Astrocyte (in vitro differentiated cells and primary cell): Measurements from ENCODE around the gene TMEM42. TPM values are rescaled to one million over a fixed set of nuclear protein-coding genes. Genes with fewer than 3 reads are reported as not detected.

Experiments used
- DNase-seq: peaks from one replicate; pipeline ENCODE4 v3.0.0-alpha.2; 2010; ENCODE audit warnings: low read depth
- FAIRE-seq: peaks from 2 replicates; lab custom pipeline; 2011; peaks lifted over from hg19 to GRCh38; lab: Jason Lieb, UNC
- H2AFZ ChIP-seq: 2 replicates; pipeline ENCODE4 v1.6.0; 2012; ENCODE audit warnings: low read depth, low read length, inconsistent platforms
- H3K27ac ChIP-seq: 2 replicates; pipeline ENCODE4 v1.5.1; 2011; ENCODE audit warnings: low read depth, low read length, inconsistent platforms
- H3K27me3 ChIP-seq: 2 replicates; pipeline ENCODE4 v1.6.0; 2011; ENCODE audit warnings: low read length, inconsistent platforms; ENCODE audit not compliant: insufficient read depth
- H3K36me3 ChIP-seq: 2 replicates; pipeline ENCODE4 v1.5.1; 2011; ENCODE audit warnings: low read length, inconsistent platforms; ENCODE audit not compliant: insufficient read depth
- H3K4me1 ChIP-seq: 2 replicates; pipeline ENCODE4 v1.5.1; 2011; ENCODE audit warnings: low read length, inconsistent platforms; ENCODE audit not compliant: insufficient read depth
- H3K4me2 ChIP-seq: 2 replicates; pipeline ENCODE4 v1.6.0; 2012; ENCODE audit warnings: low read length, inconsistent platforms
- H3K4me3 ChIP-seq: 2 replicates; pipeline ENCODE4 v1.5.1; 2011; ENCODE audit warnings: low read depth, mild to moderate bottlenecking, low read length, inconsistent platforms; ENCODE audit not compliant: insufficient read depth
- H3K79me2 ChIP-seq: 2 replicates; pipeline ENCODE4 v1.6.0; 2012; ENCODE audit warnings: mild to moderate bottlenecking, low read length, inconsistent platforms; ENCODE audit not compliant: insufficient read depth
- H3K9ac ChIP-seq: 2 replicates; pipeline ENCODE4 v1.6.0; 2012; ENCODE audit warnings: mild to moderate bottlenecking, low read length, inconsistent platforms
- H3K9me3 ChIP-seq: 2 replicates; pipeline ENCODE4 v1.5.1; 2012; ENCODE audit warnings: low read depth, mild to moderate bottlenecking, low read length, inconsistent platforms; ENCODE audit not compliant: insufficient read depth
- H4K20me1 ChIP-seq: 2 replicates; pipeline ENCODE4 v1.6.0; 2012; ENCODE audit warnings: low read length, inconsistent platforms; ENCODE audit not compliant: insufficient read depth
- H3K27ac Mint-ChIP-seq: one replicate; pipeline ENCODE4 v1.8.0; 2021; ENCODE audit warnings: mild to moderate bottlenecking, mixed read lengths; ENCODE audit not compliant: unreplicated experiment
- H3K27me3 Mint-ChIP-seq: one replicate; pipeline ENCODE4 v1.8.0; 2021; ENCODE audit warnings: low read depth, mixed read lengths; ENCODE audit not compliant: unreplicated experiment
- H3K36me3 Mint-ChIP-seq: one replicate; pipeline ENCODE4 v1.8.0; 2021; ENCODE audit warnings: low read depth, mixed read lengths; ENCODE audit not compliant: unreplicated experiment
- H3K4me1 Mint-ChIP-seq: one replicate; pipeline ENCODE4 v1.8.0; 2021; ENCODE audit warnings: low read depth, mixed read lengths; ENCODE audit not compliant: unreplicated experiment
- H3K4me3 Mint-ChIP-seq: one replicate; pipeline ENCODE4 v1.8.0; 2021; ENCODE audit warnings: mild to moderate bottlenecking, moderate library complexity, mixed read lengths; ENCODE audit not compliant: unreplicated experiment
- H3K9me3 Mint-ChIP-seq: one replicate; pipeline ENCODE4 v1.8.0; 2021; ENCODE audit warnings: mild to moderate bottlenecking, mixed read lengths; ENCODE audit not compliant: unreplicated experiment
- EZH2 ChIP-seq: IDR thresholded peaks from 2 replicates; pipeline ENCODE4 v1.6.1; 2012; ENCODE audit warnings: mild to moderate bottlenecking, low read length, inconsistent platforms; ENCODE audit not compliant: insufficient read depth
- total RNA-seq: library from RNA; stranded (reverse); gene quantifications from 2 replicates; pipeline ENCODE4 v1.2.1, GENCODE V29; 2021
- TF ChIP-seq, protein P1 (sequence below): IDR thresholded peaks from 2 replicates; pipeline ENCODE4 v1.5.1; 2011; ENCODE audit warnings: low read depth, mild to moderate bottlenecking, inconsistent platforms, low read length, moderate library complexity; ENCODE audit not compliant: insufficient read depth

Gene TMEM42
- total RNA-seq, 1 donor from 2014 or later: 6.9 TPM

DNA sequence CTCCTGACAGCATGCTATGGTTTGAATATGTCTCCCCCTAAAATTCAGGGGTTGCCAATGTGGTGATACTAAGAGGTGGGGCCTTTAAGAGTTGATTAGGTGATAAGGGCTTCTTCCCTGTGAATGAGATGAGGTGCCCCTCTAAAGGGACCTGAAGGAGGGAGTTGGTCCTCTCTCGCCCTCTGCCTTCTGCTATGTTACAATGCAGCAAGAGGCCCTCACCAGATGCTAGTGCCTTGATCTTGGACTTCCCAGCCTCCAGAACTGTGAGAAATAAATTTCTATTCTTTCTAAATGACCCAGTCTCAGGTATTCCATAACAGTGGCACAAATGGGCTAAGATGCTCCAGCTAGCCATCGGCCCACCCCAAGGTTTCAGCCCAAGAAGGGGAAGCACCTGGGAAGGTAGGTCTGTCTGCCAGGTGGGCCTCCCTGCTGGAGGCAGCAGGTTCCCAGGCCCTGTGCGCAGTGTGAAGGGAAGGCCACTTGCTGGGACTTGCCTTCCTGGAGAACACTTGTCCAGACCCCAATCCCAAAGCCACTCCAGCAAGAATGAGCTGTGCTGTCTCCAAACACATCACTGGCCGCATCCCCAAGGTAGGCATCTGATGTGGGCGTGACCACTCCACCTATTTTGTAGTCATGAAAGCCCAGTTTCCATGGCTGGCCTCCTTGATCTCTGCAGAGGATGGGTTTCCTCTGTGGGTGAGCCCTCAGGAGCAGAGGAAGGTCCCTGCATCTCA, 21.7 kb downstream of the TMEM42 start:
- H2AFZ ChIP-seq: peak overlapping the region; percentile 61
- peak overlapping the region; percentile 75 for H3K9ac ChIP-seq
- Mint-ChIP-seq H3K36me3 (no peaks in the 10 kb centered on the region), H3K27me3 (no peaks in the 10 kb centered on the region), H3K27ac (peak overlapping the region; percentile 79), H3K4me1 (peaks cover 25% of the 10 kb centered on the region), H3K9me3 (no peaks in the 10 kb centered on the region), H3K4me3 (no peak overlapping the region)
- H3K36me3 ChIP-seq: no peaks in the 10 kb centered on the region
- H3K4me1 ChIP-seq: peaks cover 34% of the 10 kb centered on the region
- H3K9me3 ChIP-seq: no peaks in the 10 kb centered on the region
- H3K4me2 ChIP-seq: peak overlapping the region; percentile 79
- peak overlapping the region; percentile 93 for H3K27ac ChIP-seq
- no peaks in the 10 kb centered on the region for H3K27me3 ChIP-seq
- TF ChIP-seq EZH2: no peak
- TF ChIP-seq, protein P1, sequence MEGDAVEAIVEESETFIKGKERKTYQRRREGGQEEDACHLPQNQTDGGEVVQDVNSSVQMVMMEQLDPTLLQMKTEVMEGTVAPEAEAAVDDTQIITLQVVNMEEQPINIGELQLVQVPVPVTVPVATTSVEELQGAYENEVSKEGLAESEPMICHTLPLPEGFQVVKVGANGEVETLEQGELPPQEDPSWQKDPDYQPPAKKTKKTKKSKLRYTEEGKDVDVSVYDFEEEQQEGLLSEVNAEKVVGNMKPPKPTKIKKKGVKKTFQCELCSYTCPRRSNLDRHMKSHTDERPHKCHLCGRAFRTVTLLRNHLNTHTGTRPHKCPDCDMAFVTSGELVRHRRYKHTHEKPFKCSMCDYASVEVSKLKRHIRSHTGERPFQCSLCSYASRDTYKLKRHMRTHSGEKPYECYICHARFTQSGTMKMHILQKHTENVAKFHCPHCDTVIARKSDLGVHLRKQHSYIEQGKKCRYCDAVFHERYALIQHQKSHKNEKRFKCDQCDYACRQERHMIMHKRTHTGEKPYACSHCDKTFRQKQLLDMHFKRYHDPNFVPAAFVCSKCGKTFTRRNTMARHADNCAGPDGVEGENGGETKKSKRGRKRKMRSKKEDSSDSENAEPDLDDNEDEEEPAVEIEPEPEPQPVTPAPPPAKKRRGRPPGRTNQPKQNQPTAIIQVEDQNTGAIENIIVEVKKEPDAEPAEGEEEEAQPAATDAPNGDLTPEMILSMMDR: peak; percentile 5
- DNase-seq (no peak), FAIRE-seq (no peak)
- no peaks in the 10 kb centered on the region for H4K20me1 ChIP-seq
- H3K79me2 ChIP-seq: no peaks in the 10 kb centered on the region
- H3K4me3 ChIP-seq: peak overlapping the region; percentile 14

DNA sequence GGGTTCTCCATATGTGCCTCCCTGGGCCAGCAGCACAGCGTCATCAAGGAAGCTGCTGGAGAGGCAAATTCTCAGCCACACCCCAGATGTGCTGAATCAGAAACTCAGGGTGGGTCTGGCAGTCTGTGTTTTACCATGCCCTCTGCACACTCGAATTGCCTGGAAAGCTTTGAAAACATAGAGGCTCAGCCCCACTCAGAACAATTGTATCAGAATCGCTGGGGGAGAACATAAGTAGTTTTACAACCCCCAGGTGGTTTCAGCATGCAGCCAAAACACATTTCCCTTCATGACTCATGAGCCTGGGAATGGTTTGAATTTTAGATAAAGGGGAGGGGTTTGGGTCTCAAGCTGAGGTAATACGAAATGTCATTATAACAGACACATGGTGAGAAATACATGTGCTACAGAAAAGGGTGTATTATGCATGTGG, 22.3 kb downstream of the TMEM42 start:
- FAIRE-seq: peak; percentile 80
- peaks cover 25% of the 10 kb centered on the region for H3K4me1 Mint-ChIP-seq

DNA sequence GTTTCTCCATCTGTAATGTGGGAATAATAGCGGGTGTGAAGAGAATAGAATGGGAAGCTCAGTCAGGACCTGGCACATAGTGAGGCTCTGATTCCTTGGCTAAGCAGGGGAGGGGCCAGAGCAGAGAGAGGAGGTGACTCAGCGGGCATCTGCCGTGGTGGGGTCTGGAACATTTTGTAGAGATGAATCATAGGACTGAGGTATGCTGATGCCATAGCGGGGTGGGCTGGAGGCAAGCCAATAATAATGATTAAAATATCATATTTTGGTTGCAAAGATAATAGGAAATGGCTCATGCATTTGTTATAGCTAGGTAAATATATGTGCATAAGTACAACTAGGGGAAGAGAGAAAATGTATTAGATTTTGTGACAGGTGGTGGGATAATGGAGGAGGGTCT, 23.9 kb downstream of the TMEM42 start:
- Mint-ChIP-seq H3K9me3 (no peaks in the 10 kb centered on the region), H3K36me3 (no peaks in the 10 kb centered on the region), H3K27me3 (peaks cover 4% of the 10 kb centered on the region), H3K4me1 (peaks cover 23% of the 10 kb centered on the region), H3K27ac (peak overlapping the region; percentile 83), H3K4me3 (no peak overlapping the region)
- peaks cover 34% of the 10 kb centered on the region for H3K4me1 ChIP-seq
- no peak for TF ChIP-seq EZH2
- TF ChIP-seq, protein P1: no peak
- H3K27me3 ChIP-seq: no peaks in the 10 kb centered on the region
- DNase-seq (peak; percentile 93), FAIRE-seq (no peak)
- H3K9ac ChIP-seq: peak overlapping the region; percentile 63
- H2AFZ ChIP-seq: no peak overlapping the region
- H3K27ac ChIP-seq: peak overlapping the region; percentile 93
- peak overlapping the region; percentile 16 for H3K4me3 ChIP-seq
- H3K79me2 ChIP-seq: no peaks in the 10 kb centered on the region
- no peaks in the 10 kb centered on the region for H3K36me3 ChIP-seq
- peak overlapping the region; percentile 79 for H3K4me2 ChIP-seq
- no peaks in the 10 kb centered on the region for H3K9me3 ChIP-seq
- H4K20me1 ChIP-seq: no peaks in the 10 kb centered on the region

More for the DNA sequence above, 22.3 kb downstream of the TMEM42 start:
- H3K4me1 ChIP-seq: peaks cover 34% of the 10 kb centered on the region
- peak overlapping the region; percentile 79 for H3K4me2 ChIP-seq
- peak; percentile 97 for DNase-seq
- peak overlapping the region; percentile 61 for H2AFZ ChIP-seq
- no peak for TF ChIP-seq EZH2
- Mint-ChIP-seq H3K27ac (peak overlapping the region; percentile 79), H3K27me3 (no peaks in the 10 kb centered on the region), H3K36me3 (no peaks in the 10 kb centered on the region), H3K4me3 (peak overlapping the region; percentile 28), H3K9me3 (no peaks in the 10 kb centered on the region)
- no peaks in the 10 kb centered on the region for H4K20me1 ChIP-seq
- H3K9me3 ChIP-seq: no peaks in the 10 kb centered on the region
- peak overlapping the region; percentile 93 for H3K27ac ChIP-seq
- H3K36me3 ChIP-seq: no peaks in the 10 kb centered on the region
- no peaks in the 10 kb centered on the region for H3K79me2 ChIP-seq
- peak overlapping the region; percentile 75 for H3K9ac ChIP-seq
- peak overlapping the region; percentile 14 for H3K4me3 ChIP-seq
- H3K27me3 ChIP-seq: no peaks in the 10 kb centered on the region
